ENCODE data around the gene HES6. TPM values are rescaled to one million over a fixed set of nuclear protein-coding genes. Genes with fewer than 3 reads are reported as not detected.

The HES6 gene
- total and polyA plus RNA-seq, 2 of the 8 experiments (the other 6 are each of a cell fraction or from before 2014, with no cell fraction given), result 32.6 to 36.3 TPM

DNA sequence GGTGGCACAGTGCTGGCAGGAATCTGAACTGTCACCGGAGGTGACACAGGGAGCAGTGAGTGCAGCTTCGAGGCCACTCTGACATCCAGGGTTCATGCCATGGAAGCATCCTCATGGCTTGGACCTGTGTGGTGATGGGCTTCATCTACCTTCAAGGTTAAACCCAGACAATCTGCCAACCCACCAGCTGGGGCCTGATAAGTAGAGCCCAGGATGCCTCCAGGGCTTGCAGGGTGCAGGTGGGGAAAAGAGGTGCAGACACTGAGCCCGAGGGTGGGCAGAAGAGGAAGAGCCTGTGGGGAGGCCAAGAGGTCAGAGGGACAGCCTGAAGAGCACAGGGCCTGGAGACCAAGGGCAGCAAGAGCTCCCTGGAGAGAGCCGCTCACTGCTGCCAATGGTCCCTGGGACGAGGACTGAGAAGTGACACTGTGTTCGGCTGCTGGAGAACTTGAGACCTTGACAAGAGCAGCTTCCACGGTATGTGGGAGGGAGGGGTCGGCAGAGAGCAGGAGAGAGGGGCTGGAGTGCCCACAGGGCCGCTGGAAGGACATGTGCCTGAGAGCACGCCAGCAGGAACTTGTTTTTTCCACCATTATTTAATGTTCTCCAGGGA is 8.1 kb upstream of the HES6 start (continued):
- TF ChIP-seq, protein P1, sequence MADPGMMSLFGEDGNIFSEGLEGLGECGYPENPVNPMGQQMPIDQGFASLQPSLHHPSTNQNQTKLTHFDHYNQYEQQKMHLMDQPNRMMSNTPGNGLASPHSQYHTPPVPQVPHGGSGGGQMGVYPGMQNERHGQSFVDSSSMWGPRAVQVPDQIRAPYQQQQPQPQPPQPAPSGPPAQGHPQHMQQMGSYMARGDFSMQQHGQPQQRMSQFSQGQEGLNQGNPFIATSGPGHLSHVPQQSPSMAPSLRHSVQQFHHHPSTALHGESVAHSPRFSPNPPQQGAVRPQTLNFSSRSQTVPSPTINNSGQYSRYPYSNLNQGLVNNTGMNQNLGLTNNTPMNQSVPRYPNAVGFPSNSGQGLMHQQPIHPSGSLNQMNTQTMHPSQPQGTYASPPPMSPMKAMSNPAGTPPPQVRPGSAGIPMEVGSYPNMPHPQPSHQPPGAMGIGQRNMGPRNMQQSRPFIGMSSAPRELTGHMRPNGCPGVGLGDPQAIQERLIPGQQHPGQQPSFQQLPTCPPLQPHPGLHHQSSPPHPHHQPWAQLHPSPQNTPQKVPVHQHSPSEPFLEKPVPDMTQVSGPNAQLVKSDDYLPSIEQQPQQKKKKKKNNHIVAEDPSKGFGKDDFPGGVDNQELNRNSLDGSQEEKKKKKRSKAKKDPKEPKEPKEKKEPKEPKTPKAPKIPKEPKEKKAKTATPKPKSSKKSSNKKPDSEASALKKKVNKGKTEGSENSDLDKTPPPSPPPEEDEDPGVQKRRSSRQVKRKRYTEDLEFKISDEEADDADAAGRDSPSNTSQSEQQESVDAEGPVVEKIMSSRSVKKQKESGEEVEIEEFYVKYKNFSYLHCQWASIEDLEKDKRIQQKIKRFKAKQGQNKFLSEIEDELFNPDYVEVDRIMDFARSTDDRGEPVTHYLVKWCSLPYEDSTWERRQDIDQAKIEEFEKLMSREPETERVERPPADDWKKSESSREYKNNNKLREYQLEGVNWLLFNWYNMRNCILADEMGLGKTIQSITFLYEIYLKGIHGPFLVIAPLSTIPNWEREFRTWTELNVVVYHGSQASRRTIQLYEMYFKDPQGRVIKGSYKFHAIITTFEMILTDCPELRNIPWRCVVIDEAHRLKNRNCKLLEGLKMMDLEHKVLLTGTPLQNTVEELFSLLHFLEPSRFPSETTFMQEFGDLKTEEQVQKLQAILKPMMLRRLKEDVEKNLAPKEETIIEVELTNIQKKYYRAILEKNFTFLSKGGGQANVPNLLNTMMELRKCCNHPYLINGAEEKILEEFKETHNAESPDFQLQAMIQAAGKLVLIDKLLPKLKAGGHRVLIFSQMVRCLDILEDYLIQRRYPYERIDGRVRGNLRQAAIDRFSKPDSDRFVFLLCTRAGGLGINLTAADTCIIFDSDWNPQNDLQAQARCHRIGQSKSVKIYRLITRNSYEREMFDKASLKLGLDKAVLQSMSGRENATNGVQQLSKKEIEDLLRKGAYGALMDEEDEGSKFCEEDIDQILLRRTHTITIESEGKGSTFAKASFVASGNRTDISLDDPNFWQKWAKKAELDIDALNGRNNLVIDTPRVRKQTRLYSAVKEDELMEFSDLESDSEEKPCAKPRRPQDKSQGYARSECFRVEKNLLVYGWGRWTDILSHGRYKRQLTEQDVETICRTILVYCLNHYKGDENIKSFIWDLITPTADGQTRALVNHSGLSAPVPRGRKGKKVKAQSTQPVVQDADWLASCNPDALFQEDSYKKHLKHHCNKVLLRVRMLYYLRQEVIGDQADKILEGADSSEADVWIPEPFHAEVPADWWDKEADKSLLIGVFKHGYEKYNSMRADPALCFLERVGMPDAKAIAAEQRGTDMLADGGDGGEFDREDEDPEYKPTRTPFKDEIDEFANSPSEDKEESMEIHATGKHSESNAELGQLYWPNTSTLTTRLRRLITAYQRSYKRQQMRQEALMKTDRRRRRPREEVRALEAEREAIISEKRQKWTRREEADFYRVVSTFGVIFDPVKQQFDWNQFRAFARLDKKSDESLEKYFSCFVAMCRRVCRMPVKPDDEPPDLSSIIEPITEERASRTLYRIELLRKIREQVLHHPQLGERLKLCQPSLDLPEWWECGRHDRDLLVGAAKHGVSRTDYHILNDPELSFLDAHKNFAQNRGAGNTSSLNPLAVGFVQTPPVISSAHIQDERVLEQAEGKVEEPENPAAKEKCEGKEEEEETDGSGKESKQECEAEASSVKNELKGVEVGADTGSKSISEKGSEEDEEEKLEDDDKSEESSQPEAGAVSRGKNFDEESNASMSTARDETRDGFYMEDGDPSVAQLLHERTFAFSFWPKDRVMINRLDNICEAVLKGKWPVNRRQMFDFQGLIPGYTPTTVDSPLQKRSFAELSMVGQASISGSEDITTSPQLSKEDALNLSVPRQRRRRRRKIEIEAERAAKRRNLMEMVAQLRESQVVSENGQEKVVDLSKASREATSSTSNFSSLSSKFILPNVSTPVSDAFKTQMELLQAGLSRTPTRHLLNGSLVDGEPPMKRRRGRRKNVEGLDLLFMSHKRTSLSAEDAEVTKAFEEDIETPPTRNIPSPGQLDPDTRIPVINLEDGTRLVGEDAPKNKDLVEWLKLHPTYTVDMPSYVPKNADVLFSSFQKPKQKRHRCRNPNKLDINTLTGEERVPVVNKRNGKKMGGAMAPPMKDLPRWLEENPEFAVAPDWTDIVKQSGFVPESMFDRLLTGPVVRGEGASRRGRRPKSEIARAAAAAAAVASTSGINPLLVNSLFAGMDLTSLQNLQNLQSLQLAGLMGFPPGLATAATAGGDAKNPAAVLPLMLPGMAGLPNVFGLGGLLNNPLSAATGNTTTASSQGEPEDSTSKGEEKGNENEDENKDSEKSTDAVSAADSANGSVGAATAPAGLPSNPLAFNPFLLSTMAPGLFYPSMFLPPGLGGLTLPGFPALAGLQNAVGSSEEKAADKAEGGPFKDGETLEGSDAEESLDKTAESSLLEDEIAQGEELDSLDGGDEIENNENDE (IDR thresholded peaks at IDR 0.05; ENCODE audit: insufficient replicate concordance, low read length), result no peak
